ENCODE measurements around the gene SRP72.

DNA sequence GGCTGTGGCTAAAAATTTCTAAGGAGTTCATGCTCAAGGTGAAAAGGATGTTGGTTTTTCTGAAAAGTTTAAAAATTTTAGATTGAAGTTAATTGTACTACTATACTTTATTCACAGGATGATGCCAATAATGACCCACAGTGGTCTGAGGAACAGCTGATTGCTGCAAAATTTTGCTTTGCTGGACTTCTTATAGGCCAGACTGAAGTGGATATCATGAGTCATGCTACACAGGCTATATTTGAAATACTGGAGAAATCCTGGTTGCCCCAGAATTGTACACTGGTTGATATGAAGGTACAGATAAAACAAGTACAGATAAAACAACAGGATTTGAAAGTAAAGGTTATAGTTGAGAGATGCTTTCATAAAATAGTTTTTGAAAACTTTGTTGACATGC is 19.1 kb upstream of the SRP72 start:
- TF ChIP-seq CTCF (IDR thresholded peaks at IDR 0.05), result no peak
- no peak for TF ChIP-seq EZH2 (IDR thresholded peaks at IDR 0.05; ENCODE audit: borderline replicate concordance, insufficient read depth, low read depth, low read length, poor library complexity, severe bottlenecking)
